ENCODE data around the gene LTB4R.
"Not testable (repeated sequence)": the region's sequence is repeated elsewhere in the genome, so short reads cannot be mapped to it uniquely, and the experiment has no call there.

Gene LTB4R

DNA sequence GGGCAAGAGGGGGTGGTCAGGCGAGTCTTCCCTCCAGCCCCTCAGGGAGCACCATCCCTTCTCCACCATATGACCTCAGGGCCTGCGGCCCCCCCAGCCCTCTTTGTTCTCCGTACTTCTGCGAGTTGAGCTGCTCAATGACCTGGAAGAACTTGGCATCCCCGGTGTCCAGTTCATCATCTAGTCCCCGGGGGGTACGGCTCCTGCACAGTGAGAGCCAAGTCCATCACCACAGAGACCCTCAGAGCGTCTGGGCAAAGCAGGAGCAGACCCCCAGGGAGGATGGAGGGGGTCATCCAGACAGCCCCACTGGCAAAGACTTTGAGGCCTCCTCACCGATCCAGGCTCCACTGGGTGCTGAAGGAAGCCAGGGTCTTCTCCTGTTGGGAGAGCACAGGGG is 14.7 kb downstream of the LTB4R start:
- no peak overlapping the region for H2BK120ac ChIP-seq (ENCODE audit: insufficient read depth, low read length, poor library complexity)
- no peak overlapping the region for H4K91ac ChIP-seq (ENCODE audit: low read depth, low read length)
- no peaks in the 10 kb centered on the region for H3K36me3 ChIP-seq (ENCODE audit: control insufficient read depth in 1 of 2, insufficient read depth in 2 of 2, low read length in 2 of 2)
- H3K27ac ChIP-seq (ENCODE audit: low read depth, low read length), result no peak overlapping the region
- H3K4me2 ChIP-seq (ENCODE audit: low read length), result no peak overlapping the region
- peaks cover 6 to 10% of the 10 kb centered on the region in 2 experiments for H3K4me1 ChIP-seq (ENCODE audit: control insufficient read depth in 1 of 2, insufficient read depth in 2 of 2, low read length in 2 of 2)
- H2AK5ac ChIP-seq (ENCODE audit: low read length), result no peak overlapping the region
- H2BK12ac ChIP-seq (ENCODE audit: low read length), result no peak overlapping the region
- H3K9me3 ChIP-seq (ENCODE audit: insufficient read depth, low read depth, low read length), result no peaks in the 10 kb centered on the region
- no peaks in the 10 kb centered on the region for H3K27me3 ChIP-seq (ENCODE audit: insufficient read depth, low read length)
- no peak overlapping the region for H2AFZ ChIP-seq (ENCODE audit: insufficient read depth, low read length, poor library complexity)
- no peak overlapping the region for H4K8ac ChIP-seq (ENCODE audit: low read depth, low read length)
- H2BK5ac ChIP-seq (ENCODE audit: low read depth, low read length, poor library complexity), result no peak overlapping the region
- H3K4me3 ChIP-seq (ENCODE audit: low read depth, low read length), result no peak overlapping the region
- no CpG with 5 or more reads among the region's 9 CpGs for WGBS (ENCODE audit: extremely low coverage, insufficient coverage, insufficient read length)
- no peak overlapping the region for H3K14ac ChIP-seq (ENCODE audit: low read length)
- peaks cover 2% of the 10 kb centered on the region for H3K79me1 ChIP-seq (ENCODE audit: low read length)
- no peak overlapping the region for H3K4ac ChIP-seq (ENCODE audit: low read depth, low read length)
- no peak overlapping the region for H3K18ac ChIP-seq (ENCODE audit: low read length)
- H3K23ac ChIP-seq (ENCODE audit: low read length), result no peak overlapping the region
- H4K12ac ChIP-seq (ENCODE audit: low read depth, low read length), result no peak overlapping the region
- no peak for DNase-seq
- H3K79me2 ChIP-seq (ENCODE audit: control insufficient read depth, insufficient read depth, low read length, poor library complexity), result no peaks in the 10 kb centered on the region
- H3K9ac ChIP-seq (ENCODE audit: low read length), result no peak overlapping the region

DNA sequence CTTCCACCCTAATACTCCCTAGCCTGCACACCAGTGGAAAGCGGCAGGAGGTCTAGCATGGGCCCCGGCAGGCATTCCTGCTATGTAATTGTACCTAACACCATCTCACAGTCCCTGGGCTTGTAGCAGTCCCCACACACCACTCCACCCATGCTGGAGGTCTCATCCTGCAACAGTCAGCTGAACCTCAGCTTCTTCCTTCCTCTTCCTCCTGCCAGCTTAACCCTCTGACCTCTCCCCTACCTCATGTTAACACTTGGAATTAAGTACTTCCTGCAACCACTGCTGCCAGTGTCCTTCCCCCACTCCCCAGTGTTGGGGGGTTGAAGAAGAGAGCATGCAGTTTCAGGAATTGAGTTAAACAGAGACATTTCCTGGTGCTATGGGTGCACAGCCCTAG is 16.0 kb downstream of the LTB4R start:
- no peak overlapping the region for H3K4ac ChIP-seq (ENCODE audit: low read depth, low read length)
- no peak overlapping the region for H3K18ac ChIP-seq (ENCODE audit: low read length)
- H4K91ac ChIP-seq (ENCODE audit: low read depth, low read length), result no peak overlapping the region
- no peaks in the 10 kb centered on the region for H3K27me3 ChIP-seq (ENCODE audit: insufficient read depth, low read length)
- H3K9ac ChIP-seq (ENCODE audit: low read length), result no peak overlapping the region
- H2BK5ac ChIP-seq (ENCODE audit: low read depth, low read length, poor library complexity), result no peak overlapping the region
- H4K8ac ChIP-seq (ENCODE audit: low read depth, low read length), result no peak overlapping the region
- DNase-seq, result no peak
- H2AK5ac ChIP-seq (ENCODE audit: low read length), result no peak overlapping the region
- H3K23ac ChIP-seq (ENCODE audit: low read length), result no peak overlapping the region
- no peak overlapping the region for H3K27ac ChIP-seq (ENCODE audit: low read depth, low read length)
- peaks cover under 1% of the 10 kb centered on the region for H3K9me3 ChIP-seq (ENCODE audit: insufficient read depth, low read depth, low read length)
- peaks cover 1 to 3% of the 10 kb centered on the region in 2 experiments for H3K4me1 ChIP-seq (ENCODE audit: control insufficient read depth in 1 of 2, insufficient read depth in 2 of 2, low read length in 2 of 2)
- no peak overlapping the region for H2BK12ac ChIP-seq (ENCODE audit: low read length)
- no peaks in the 10 kb centered on the region for H3K79me2 ChIP-seq (ENCODE audit: control insufficient read depth, insufficient read depth, low read length, poor library complexity)
- H3K79me1 ChIP-seq (ENCODE audit: low read length), result no peaks in the 10 kb centered on the region
- no peaks in the 10 kb centered on the region for H3K36me3 ChIP-seq (ENCODE audit: control insufficient read depth in 1 of 2, insufficient read depth in 2 of 2, low read length in 2 of 2)
- WGBS (ENCODE audit: extremely low coverage, insufficient coverage, insufficient read length), result no CpG with 5 or more reads among the region's 2 CpGs
- no peak overlapping the region for H3K14ac ChIP-seq (ENCODE audit: low read length)
- no peak overlapping the region for H2AFZ ChIP-seq (ENCODE audit: insufficient read depth, low read length, poor library complexity)
- H3K4me3 ChIP-seq (ENCODE audit: low read depth, low read length), result no peak overlapping the region
- no peak overlapping the region for H2BK120ac ChIP-seq (ENCODE audit: insufficient read depth, low read length, poor library complexity)
- H3K4me2 ChIP-seq (ENCODE audit: low read length), result no peak overlapping the region
- H4K12ac ChIP-seq (ENCODE audit: low read depth, low read length), result no peak overlapping the region

DNA sequence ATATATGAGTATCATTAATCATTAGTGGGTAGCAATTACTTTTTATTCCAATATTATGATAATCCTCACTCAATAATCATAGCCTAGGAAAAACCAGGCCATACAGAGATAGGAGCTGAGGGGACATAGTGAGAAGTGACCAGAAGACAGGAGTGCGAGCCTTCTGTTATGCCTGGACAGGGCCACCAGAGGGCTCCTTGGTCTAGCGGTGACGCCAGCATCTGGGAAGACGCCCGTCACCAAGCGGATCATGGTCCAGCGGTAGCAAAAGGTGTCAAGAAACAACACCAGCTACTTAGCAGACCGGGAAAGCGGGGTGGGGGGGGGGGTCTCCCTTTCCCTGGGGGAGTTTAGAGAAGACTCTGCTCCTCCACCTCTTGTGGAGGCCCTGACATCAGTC is 16.6 kb downstream of the LTB4R start:
- not testable (repeated sequence) for H3K36me3 ChIP-seq (ENCODE audit: control insufficient read depth in 1 of 2, insufficient read depth in 2 of 2, low read length in 2 of 2); H3K14ac ChIP-seq (ENCODE audit: low read length); H3K79me1 ChIP-seq (ENCODE audit: low read length); H3K9me3 ChIP-seq (ENCODE audit: insufficient read depth, low read depth, low read length); H3K4me2 ChIP-seq (ENCODE audit: low read length); H3K23ac ChIP-seq (ENCODE audit: low read length); H3K4me3 ChIP-seq (ENCODE audit: low read depth, low read length); H3K9ac ChIP-seq (ENCODE audit: low read length); H3K4ac ChIP-seq (ENCODE audit: low read depth, low read length); H3K18ac ChIP-seq (ENCODE audit: low read length); H2BK120ac ChIP-seq (ENCODE audit: insufficient read depth, low read length, poor library complexity); H3K4me1 ChIP-seq (ENCODE audit: control insufficient read depth in 1 of 2, insufficient read depth in 2 of 2, low read length in 2 of 2); H3K27me3 ChIP-seq (ENCODE audit: insufficient read depth, low read length); H4K91ac ChIP-seq (ENCODE audit: low read depth, low read length); H2AK5ac ChIP-seq (ENCODE audit: low read length); H3K27ac ChIP-seq (ENCODE audit: low read depth, low read length); H2BK5ac ChIP-seq (ENCODE audit: low read depth, low read length, poor library complexity); H2AFZ ChIP-seq (ENCODE audit: insufficient read depth, low read length, poor library complexity); H4K12ac ChIP-seq (ENCODE audit: low read depth, low read length); H2BK12ac ChIP-seq (ENCODE audit: low read length); H3K79me2 ChIP-seq (ENCODE audit: control insufficient read depth, insufficient read depth, low read length, poor library complexity); H4K8ac ChIP-seq (ENCODE audit: low read depth, low read length)
- DNase-seq, result peak in 1 of 2 donors; percentile 33
- no CpG with 5 or more reads among the region's 9 CpGs for WGBS (ENCODE audit: extremely low coverage, insufficient coverage, insufficient read length)

DNA sequence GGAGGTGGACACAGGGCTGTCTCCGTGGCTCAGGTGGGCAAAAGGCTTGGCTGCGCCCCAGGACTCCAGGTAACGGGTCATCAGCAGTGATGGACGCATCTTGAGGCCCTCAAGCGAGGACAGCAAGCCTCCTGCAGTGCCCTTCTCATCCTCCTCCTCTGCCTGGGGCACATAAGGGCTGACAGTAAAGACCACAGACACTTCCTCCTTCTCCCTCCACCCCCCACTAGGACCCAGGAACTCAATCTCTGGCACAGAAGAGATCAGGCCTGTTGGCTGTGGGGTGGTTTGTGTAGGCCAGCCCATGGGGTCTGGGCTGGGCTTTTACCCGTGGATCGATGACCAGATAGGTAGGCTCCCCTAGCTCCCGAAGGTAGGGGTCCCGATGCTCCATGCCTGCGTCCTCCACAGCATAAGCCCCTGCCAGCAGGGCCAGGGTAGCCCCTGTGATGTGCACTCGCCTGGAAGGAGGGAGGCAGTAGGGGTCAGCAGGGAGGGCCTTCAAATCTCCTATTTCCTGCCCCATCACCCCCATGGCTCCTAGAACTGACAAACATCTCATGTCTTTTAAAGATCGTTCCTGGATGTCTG is 17.9 kb downstream of the LTB4R start:
- Histone ChIP-seq H2BK12ac (ENCODE audit: low read length) (no peak overlapping the region), H2AFZ (ENCODE audit: insufficient read depth, low read length, poor library complexity) (no peak overlapping the region), H4K91ac (ENCODE audit: low read depth, low read length) (no peak overlapping the region), H3K27ac (ENCODE audit: low read depth, low read length) (no peak overlapping the region), H3K23ac (ENCODE audit: low read length) (no peak overlapping the region), H2BK120ac (ENCODE audit: insufficient read depth, low read length, poor library complexity) (no peak overlapping the region), H3K9me3 (ENCODE audit: insufficient read depth, low read depth, low read length) (peaks cover 2% of the 10 kb centered on the region), H3K4ac (ENCODE audit: low read depth, low read length) (no peak overlapping the region), H3K9ac (ENCODE audit: low read length) (no peak overlapping the region), H3K79me2 (ENCODE audit: control insufficient read depth, insufficient read depth, low read length, poor library complexity) (no peaks in the 10 kb centered on the region), H4K12ac (ENCODE audit: low read depth, low read length) (no peak overlapping the region), H3K4me1 (ENCODE audit: control insufficient read depth in 1 of 2, insufficient read depth in 2 of 2, low read length in 2 of 2) (peaks cover 8 to 12% of the 10 kb centered on the region in 2 experiments), H3K79me1 (ENCODE audit: low read length) (no peaks in the 10 kb centered on the region), H3K4me2 (ENCODE audit: low read length) (no peak overlapping the region), H3K36me3 (ENCODE audit: control insufficient read depth in 1 of 2, insufficient read depth in 2 of 2, low read length in 2 of 2) (no peaks in the 10 kb centered on the region), H4K8ac (ENCODE audit: low read depth, low read length) (no peak overlapping the region), H3K27me3 (ENCODE audit: insufficient read depth, low read length) (peaks cover 1% of the 10 kb centered on the region), H3K14ac (ENCODE audit: low read length) (no peak overlapping the region), H3K4me3 (ENCODE audit: low read depth, low read length) (no peak overlapping the region), H2AK5ac (ENCODE audit: low read length) (no peak overlapping the region), H2BK5ac (ENCODE audit: low read depth, low read length, poor library complexity) (no peak overlapping the region), H3K18ac (ENCODE audit: low read length) (no peak overlapping the region)
- DNase-seq, result no peak
- WGBS (ENCODE audit: extremely low coverage, insufficient coverage, insufficient read length), result no CpG with 5 or more reads among the region's 12 CpGs
